ENCODE results near the gene ANGPTL8.
A peak's percentile ranks its signal among the peaks of the same experiment; 100 is the strongest.

ANGPTL8 gene, protein sequence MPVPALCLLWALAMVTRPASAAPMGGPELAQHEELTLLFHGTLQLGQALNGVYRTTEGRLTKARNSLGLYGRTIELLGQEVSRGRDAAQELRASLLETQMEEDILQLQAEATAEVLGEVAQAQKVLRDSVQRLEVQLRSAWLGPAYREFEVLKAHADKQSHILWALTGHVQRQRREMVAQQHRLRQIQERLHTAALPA

DNA sequence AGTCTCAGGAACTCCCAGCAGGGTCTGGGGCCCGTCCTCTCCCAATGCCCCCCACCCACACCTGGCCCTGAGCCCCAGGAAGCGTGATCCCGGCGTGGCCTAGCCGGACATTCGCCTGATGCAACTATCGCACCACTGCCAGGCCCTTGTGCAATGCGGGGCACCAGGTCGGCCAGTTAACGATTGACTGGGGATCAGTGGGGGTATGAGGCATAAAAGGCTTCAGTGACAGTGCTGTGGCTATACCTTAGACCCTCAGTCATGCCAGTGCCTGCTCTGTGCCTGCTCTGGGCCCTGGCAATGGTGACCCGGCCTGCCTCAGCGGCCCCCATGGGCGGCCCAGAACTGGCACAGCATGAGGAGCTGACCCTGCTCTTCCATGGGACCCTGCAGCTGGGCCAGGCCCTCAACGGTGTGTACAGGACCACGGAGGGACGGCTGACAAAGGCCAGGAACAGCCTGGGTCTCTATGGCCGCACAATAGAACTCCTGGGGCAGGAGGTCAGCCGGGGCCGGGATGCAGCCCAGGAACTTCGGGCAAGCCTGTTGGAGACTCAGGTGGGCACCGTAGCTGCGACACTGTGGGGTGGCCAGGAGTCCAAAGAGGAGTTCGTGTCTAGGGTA, at the start of gene ANGPTL8:
Gene ANGPTL8, plus strand, starts transcription at position 243 of the 624 bp plus-strand sequence. Its CDS starts 19 bp downstream, at position 262.
- no peak for DNase-seq (ENCODE audit: low read depth)

DNA sequence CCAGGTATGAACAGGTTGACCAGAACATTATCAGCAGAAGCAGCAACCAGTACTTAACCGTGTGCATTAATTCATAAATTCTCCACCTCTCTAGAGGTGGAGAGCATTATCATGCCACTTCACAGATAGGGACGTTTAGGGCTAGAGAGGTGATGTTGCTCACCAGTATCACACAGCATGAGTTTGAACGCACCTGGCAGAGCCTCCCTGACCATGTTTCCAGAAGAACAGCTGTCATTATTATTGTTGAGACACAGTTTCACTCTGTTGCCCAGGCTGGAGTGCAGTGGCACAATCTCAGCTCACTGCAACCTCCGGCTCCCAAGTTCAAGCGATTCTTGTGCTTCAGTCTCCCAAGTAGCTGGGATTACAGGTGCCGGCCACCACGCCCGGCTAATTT, 48.9 kb upstream of the ANGPTL8 start:
- no peak for DNase-seq (ENCODE audit: low read depth)

DNA sequence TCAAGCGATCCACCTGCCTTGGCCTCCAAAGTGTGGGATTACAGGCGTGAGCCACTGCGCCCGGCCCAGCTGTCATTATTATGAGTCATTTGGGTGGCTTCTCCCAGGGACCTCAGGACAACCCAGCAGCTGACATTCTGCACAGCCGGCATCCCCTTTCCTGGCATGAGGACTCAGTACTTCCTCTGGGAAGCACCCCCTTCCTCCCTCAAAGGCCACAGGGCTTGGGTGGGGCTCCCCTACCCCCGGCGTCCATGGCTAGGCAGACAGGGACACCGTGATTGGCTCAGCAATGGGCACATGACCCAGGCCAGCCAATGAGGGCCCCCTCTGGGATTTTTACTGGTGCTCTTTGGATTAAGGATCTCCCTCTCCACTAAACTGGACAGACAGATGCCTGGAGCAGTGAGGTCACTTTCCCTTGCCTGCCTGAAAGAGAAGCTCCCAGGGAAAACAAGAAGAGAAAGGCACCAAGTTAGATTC, 48.1 kb upstream of the ANGPTL8 start:
- no peak for DNase-seq (ENCODE audit: low read depth)

DNA sequence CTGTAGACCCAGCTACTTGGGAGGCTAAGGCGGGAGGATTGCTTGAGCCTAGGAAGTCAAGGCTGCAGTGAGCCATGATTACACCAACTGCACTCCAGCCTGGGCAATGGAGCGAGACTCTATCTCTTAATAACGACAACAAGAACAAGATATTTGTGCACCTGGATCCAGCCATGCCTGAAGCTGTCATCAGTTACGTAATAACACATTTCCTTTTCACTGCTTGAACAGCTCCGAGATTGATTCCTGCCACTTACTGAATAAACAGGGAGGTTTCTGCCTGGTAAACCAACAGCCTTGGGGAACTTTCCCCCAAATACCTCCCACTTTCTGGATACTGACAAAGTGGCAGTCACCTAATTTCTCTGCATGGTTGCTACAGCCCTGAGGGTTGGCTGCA, 47.5 kb upstream of the ANGPTL8 start:
- DNase-seq (ENCODE audit: low read depth): no peak

DNA sequence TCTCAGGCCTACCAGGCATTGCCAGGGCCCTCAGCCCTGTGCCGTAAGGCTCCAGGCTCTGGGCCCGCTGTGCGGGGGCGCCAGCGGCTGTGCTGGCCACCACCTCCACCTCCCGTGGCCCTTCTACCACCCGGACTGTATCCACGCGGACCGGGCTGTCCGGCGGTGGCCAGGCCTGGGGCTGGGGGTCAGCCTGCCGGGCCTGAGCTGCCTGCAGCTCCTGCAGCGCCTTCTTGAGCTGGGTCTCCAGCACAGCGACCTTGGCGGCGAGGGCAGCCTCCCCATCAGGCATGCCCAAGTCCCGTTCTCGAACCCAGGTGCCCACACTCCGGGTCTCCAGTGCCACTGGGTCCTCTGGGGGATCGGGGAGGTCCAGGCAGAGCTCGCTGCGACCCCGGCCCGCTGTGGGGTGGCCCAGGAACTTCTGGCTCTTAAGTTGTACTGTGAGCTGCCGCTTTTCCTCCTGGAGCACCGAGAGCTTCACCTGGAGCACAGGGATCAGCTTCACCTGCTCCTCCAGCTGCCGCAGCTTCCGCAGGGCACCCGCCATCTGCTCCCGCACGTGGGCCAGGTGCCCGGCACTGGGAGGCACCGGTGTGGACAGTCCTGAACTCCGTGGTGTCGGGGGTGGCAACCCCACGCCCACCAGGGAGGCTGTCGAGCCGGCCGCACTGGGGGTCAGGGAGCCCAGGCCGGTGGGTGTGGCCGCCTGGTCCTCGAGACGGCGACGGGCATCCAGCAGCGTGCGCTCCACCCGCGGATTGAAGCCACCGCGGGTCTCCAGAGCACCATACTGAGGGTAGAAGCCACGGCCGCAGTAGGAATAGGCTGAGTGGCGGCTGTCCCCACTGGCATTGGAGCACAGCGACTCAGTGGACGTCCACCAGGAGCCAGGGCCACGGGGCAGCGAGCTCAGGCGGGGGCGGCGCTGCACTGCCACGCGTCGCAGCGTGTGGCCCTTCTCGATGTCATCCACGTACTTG, 46.2 kb upstream of the ANGPTL8 start:
- no peak for DNase-seq (ENCODE audit: low read depth)

DNA sequence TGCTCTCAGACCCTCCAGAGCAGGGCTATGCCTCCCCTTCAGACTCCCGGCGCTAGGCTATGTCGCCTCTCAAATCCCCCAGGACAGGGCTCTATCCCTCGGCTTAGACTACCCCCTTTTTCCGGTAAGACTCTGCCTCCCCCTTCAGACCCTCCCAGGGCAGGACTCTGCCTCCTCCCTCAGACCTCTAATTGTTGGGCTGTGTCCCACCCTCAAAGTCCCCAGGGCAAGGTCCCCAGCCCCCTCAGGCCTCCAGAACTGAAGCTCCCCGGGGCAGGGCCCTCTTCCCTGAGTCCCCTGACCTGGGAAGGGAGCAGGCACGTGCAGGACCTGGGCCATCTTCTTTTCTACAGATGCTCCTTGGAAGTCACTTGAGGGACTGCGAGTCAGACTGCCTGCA, 45.2 kb upstream of the ANGPTL8 start:
- DNase-seq (ENCODE audit: low read depth): no peak

DNA sequence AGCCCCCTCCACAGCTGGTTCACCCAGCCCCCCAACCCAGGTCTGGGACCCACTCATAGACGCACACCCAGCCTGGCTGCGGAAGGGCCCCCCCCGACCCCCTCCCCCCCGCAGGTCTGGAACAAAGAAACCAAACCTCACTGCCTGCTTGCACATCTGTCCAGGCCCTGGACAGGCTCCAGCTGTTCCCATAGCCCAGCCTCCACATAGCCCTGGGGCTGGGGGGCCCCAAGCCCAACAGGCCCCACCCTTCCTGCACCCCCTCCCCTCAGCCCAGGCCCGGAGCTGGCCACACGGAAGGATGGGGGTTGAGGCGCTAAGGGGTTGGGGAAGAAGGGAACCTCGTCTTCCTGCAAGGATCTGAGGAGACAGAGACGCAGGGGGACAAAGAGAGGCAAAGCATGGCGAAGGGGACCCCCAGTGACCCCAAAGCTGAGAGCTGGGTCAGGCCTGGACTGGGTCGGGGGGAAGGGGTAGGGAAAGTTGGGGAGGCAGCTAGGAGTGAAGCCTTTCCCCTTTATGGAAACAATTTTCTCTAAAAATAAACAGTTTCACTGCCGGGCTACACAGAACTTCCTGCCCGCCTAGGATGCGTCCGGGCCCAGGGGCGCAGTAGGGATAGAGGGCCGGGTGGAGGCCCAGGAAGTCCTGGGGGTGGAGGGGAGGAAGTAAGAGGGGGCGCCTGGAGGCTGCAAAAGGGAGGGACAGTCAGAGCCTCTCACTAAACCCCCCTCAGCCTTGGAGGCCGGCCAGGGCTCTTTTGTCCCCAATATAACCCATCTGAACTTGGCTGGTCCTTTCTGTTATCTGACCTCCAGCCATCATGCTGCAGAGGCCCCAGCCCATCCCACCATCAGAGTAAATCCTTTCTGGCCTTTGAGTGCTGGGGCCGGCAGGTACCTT, 44.5 kb upstream of the ANGPTL8 start:
- DNase-seq (ENCODE audit: low read depth): no peak

DNA sequence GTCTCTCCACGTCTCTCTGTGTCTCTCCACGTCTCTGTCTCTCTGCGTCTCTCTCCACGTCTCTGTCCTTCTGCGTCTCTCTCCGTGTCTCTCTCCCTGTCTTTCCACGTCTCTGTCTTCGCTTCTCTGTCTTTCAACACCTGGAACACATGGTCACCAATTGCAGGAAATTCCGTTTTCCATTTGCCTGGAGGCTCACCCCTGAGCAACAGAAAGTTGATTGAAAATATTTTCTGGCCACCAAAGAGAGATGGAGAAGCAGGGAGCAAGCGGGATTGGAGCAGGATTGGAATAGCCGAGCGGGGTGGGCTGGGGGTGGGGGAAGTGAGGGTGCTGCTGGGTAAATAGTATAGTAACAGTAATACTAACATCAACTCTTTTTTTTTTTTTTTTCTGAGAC, 43.7 kb upstream of the ANGPTL8 start:
- DNase-seq (ENCODE audit: low read depth): no peak

DNA sequence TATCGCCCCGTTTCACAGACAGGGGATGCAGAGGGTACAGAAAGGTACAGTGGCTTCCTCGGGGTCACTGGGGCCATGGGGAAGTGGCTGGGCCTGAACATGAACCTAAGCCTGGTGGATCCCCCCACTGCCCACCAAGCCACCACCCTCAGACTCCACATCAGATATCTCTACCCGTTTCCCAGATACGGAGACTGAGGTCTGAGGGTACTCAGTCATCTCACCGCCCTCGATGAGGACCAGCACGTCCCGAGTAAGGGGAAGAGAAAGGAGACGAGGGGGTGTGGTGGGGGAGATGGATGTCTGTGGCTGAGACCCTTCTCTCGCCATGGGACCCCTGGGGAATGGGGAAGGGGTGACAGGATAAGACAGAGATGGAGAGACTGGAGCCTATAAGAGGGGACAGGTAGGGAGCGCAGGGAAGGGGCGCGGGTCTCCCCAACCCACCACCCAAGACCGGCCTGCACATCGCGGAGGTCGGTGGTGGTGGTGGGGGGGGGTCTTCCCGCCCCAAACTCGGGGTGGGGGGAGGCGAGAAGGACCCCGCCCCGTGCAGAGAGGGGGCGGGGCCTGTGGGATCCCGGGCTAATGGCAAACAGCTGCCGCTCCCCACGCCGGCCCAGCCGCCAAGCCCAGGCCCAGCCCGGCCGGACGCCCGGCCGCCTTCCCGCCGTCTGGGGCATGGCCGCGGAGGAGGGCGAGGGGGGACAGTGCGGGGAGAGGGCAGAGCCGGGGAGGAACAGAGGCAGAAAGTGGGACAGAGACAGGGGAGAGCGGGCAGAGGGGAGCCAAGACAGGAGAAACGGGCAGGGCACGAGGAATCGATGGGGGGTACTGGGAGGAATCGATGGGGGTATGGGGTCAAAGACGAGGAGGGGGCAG, 42.8 kb upstream of the ANGPTL8 start:
- no peak for DNase-seq (ENCODE audit: low read depth)

DNA sequence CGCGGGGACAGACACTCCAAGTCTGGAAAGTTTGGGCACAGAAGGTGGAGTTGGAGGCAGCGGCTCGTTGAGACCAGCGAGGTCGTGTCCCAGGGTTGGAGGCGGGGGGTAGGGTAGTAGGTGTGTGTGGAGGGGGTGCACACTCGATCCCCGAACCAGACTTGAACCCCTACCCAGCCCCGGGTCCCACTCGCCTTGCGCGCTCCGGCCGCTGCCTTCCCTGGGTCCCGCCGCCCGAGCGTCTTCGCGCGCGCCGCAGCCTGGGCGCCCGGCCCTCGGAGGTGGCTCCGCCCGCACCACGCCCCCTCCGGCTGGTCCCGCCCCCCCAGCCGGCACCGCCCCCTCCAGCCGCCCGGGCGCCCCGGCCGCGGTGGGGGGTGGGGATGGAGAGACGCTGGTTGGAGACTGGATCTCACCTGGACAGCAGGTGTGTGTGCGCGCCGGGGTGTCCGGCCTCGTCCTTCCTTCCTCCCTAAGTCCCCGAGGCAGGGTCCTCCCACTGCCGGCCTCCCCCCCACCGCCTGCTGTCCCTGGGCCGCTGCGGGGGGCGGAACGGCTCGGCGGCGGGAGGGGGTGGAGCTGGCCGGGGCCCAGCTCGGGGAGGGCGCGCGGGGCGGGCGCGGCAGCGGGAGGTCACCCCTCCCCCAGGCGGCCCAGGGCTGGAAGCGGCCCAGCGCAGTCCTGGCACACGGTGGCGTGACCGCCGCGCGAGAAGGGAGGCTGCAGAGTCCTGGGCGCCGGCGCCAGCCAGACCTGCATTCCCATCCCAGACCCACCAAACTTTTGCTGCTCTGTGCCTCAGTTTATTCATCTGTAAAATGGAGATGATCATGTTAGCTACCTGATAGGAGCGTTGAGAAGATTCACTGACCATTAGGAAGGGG, 41.9 kb upstream of the ANGPTL8 start, which contains the start of gene KANK2:
Gene KANK2, minus strand, starts transcription at position 255 of the 884 bp plus-strand sequence. CDS start 3,034 bp downstream, outside the sequence.
- DNase-seq (ENCODE audit: low read depth): peak; percentile 76

DNA sequence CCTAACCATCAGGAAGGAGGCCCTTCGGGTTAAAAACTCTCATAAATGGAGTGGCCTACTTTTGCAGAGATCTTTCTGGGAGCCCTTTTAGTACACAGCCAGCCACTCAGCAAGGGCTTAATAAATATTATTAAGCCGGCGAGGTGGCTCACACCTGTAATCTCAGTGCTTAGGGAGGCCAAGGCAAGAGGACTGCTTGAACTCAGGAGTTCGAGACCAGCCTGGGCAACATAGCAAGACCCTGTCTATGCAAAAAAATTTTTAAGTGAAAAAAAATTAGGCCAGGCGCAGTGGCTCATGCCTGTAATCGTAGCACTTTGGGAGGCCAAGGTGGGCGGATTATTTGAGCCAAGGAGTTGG, 41.3 kb upstream of the ANGPTL8 start:
- DNase-seq (ENCODE audit: low read depth): no peak

DNA sequence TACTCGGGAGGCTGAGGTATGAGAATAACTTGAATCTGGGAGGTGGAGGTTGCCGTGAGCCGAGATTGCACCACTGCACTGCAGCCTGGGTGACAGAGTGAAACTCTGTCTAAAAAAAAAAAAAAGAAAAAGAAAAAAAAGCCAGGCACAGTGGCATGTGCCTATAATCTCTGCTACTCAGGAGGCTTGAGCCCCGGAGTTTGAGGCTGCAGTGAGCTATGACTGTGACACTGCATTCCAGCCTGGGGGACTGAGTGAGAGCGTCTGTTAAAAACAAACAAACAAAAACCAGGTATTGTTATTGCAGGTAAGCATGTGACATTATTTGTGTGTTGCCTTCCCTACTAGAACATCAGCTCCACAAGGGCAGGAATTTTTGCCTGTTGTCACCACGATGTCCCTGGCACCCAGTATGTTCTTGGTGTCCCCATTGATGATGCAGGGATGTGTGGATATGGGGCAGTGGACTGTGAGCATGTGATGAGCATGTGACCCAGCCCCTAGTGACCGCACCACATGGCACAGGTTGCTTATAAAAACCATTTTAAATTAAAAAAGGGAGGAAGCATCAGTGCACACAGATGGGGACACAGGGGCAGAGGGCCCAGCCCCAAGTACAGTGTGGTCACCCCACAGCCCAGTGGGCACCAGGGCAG, 40.5 kb upstream of the ANGPTL8 start:
- no peak for DNase-seq (ENCODE audit: low read depth)

DNA sequence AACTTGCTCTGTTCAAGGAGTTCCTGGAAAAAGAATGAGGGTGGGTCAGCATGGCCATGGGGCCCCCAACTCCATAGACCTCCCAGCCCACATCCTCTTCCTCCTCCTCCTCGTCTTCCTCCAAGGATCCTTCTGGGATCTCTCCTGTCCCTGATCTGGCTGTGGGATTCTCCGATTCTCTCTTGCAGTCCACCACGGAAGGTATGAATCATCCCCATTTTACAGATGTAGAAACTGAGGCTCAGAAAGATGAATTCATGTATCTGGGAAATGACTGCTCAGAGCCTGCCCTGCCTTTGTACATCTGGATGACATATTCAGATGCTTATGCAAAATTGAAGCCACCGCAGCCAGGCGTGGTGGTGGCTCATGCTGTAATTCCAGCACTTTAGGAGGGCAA, 39.9 kb upstream of the ANGPTL8 start:
- DNase-seq (ENCODE audit: low read depth): no peak

DNA sequence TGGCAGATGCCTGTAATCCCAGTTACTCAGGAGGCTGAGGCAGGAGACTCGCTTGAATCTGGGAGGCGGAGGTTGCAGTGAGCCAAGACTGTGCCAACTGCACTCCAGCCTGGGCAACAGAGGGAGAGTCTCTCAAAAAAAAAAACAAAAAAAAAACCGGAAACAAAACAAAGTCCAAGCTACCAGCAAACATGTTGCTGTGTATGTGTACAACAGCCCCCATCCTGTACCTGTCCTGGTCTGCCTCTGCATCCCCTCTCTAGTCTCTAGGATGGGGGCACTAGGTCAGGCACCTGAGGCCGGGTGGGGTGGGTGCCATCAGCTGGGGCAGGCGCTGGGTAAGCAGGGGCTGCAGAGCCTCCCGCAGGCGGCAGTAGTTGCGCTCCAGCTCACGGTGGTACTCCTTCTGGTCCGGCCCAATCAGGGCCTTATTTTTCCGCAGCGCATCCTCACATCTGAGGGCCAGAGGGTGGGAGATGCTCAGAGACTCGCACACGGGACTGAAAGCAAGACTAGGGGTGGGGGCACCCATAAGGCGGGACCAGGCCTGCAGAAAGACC, 39.3 kb upstream of the ANGPTL8 start:
- no peak for DNase-seq (ENCODE audit: low read depth)

DNA sequence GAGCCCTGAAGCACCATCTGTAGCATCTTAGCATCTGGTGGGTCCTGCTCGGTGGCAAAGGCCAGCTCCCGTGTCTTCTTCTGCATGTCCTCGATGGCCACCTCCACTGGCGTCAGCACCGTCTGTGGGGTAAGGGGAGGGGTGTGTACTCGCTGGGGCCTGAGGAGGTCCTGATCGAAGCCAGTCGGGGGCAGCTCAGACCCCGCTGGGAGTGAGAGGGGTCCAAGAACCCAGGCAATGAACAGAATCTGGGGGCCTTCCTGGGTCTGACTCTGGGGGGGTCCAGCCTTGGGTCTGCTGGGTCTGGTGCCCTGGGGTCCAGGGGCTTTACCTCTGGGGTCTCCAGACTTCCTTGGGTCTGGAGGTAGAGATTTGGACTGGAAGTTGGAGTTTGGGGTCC, 38.5 kb upstream of the ANGPTL8 start:
- DNase-seq (ENCODE audit: low read depth): no peak

DNA sequence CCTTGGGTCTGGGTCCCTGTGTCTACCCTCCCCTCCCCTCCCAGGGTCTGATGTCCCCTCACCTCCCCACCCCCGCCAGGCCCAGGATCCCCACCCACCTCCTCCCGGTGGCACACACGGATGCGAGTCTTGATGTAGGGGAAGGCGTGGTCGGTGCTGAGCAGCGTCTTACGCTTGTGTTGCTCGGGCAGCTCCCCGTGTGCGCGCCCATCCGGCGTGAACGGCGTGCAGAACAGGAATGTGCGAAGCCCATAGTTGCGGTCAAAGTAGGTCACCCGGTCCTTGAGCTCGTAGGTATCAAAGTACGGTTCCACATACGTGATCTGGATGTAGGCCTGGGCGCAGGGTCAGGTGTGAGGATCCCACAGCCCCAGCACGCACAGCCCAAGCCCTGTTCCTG, 37.6 kb upstream of the ANGPTL8 start:
- DNase-seq (ENCODE audit: low read depth): no peak

DNA sequence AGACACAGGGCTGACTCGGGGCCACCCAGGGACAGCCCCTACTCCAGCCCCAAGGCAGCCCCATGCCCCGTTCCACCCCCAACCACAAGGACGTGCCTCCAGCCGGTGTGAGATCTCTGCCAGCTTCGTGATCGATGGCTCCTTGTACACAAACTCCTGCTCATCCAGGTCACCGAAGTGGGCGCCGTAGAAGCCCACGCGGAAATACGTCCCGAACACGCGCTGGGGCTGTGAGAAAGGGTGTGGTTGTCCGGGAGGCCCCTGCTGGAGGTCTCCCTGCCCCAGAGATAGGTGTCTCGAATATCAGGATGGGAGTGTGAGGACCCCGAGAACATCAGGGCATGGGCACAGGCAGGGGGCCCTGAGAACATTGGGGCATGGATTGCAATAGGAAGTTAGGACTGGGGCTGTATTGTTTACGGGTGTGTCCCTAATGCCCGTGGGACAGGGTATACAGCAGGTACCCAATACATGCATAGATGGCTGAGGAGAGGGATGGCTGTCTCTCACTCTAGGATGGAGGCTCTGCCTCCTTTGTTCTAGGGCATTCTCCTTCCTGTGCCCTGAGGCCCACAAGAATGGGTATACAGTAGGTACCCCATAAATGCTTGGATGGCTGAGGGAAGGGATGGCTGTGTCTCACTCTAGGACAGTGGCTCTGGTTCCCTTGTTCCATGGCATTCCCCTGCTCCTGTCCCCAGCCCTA, 36.8 kb upstream of the ANGPTL8 start:
- no peak for DNase-seq (ENCODE audit: low read depth)

Data from activated T-cell treated with anti-CD3 and anti-CD28 coated beads for 48 hours (primary cell).